Measurements from ENCODE around the gene SSH2.
"Not testable (repeated sequence)": the region's sequence is repeated elsewhere in the genome, so short reads cannot be mapped to it uniquely, and the experiment has no call there.

SSH2 gene

DNA sequence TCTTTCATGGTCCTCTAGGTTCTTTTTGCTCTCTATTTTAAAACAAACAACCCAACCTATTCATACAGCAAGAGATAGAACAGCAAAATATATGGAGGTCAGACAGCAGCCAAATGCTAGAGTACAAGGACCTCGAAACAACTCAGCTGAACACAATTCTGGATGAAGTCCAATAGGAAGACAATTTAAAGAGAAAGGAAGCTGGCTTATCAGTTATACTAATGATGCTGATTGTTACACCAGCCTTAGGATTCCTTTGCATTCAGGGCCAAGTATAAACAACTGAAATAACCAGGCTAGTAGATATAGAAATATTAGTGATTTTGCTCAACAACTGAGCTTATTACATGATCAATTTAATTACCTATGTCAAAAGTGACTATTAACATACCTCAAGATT lies 2.5 kb downstream of the SSH2 start:
- DNase-seq = no peak

DNA sequence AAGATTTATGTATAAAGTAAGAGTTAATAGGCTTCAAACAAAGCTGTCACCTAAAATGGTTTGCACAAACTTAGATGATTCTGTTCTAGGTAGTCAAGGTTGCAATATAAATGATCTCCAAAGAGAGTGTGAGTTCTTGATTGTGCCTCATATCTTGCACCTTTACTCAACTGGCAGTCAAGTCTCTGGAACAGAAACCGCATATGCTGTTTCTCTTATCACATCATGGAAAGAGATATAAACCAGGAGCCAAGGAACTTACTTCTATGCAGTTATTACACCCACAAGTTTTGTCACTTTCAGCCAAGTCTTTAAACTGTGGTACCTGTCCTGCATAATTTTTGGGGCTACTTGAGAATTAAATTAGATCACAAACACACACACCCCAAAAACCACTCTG lies 5.2 kb downstream of the SSH2 start:
- no peak for DNase-seq

DNA sequence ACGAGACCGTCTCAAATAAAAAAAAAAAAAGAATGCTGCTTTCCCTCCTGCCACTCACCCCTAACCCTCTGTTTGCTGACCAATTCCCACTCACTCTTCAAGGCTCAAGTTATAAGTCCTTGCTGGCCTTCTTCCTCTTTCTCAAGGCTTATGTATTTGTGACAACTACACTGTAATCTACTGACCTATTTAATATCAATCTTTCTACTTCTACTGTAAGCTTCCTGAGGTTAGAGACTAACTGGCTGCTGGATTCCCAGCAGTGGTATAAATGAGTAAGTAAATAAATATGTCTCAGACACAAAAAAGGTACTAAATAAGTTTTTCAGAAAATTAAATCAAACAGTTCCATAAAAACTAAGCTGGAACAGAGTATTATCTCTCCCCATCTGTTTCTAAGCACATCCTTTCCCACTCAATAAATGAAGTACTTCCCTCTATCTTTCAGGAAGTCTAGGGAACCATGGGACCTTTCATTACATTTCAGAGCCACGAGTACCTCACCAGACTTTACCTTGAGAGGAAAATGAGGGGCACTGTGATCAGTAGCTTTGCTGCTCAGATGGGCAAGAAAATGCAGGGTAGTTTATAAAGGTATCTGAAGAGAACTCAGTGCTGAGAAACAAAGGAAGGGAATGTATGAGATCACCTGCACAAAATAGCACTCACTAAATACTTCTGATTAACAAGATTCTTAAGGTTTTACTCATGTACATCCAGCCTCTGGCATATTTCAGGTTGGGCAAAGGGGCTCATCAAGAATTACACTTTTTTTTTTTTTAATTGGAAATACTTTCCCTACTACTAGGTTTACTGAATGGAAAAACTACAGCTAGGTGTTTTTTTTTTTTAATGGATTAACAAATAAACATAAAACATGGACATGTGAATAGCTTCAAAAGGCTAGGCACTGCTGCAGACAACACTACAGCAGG lies 10.8 kb downstream of the SSH2 start:
- no peak for DNase-seq

DNA sequence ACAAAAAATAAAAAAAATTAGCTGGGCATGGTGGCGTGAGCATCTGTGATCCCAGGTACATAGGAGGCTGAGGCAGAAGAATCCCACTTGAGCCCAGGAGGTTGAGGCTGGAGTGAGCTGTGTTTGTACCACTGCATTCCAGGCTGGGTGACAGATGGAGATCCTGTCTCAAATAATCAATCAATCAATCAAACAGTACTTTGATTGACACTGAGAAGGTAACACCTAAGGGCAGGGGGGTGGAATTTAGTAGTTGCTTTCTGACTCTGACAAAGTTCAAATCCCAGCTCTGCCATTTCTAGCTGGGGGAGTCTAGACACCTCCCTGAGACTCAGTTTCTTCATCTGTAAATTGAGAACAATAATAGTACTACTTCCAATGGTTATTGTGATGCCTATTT lies 12.0 kb downstream of the SSH2 start:
- no peak for DNase-seq

DNA sequence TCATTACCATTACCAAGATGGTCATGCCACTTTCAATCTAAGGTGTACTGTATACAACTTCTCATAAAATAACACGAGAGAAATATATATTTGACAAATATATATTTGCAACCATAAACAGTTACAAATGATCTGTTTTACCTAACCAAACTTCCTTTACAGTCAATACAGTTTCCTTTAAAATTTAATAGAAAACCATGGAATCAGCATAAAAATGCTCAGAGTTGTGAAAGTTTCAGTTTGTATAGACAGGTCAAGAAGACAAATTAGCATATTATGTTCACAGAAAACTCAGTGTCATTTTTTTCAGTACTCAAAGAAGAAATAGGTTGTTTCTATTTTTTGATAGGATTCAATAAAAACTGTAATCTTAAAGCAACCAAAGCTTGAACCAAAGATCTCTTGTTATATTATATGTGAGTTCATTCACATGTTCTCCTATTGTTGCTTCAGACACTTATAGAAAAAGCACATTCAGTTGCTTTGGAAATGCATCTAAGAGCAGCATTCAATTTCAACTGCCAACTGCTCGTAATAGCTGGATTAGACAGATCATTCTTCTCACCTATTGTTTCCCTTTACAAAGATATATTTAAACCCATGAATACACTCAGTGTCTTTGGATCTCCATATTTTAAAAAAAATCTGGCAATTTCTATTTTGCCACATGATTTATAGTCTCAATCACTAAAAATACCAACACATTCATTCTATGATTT lies 15.1 kb downstream of the SSH2 start:
- no peak for DNase-seq

DNA sequence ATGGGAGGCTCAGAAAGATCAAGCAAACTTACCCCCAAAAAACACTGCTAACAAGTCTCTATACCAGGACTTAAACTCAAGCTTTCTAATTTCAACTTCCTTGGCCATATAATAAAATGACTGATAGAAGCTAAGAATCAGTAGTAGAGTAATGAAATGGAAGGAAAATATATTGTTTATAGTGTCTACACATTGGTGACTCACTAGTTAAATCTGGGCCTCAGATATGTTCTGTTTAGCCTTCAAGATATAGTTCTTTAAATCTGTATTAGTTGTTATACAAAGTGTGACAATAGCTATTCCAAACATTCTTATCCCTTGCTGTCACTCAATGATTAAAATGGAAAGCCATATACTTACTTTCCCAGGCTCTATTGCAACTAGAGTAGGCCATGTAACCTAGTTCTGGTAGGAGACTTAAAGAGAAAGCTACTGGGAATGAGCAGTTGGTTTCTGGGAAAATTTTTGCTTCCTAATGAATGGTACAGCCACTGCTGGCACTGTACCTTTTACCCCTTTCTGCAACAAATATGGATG lies 18.3 kb downstream of the SSH2 start:
- DNase-seq = no peak

DNA sequence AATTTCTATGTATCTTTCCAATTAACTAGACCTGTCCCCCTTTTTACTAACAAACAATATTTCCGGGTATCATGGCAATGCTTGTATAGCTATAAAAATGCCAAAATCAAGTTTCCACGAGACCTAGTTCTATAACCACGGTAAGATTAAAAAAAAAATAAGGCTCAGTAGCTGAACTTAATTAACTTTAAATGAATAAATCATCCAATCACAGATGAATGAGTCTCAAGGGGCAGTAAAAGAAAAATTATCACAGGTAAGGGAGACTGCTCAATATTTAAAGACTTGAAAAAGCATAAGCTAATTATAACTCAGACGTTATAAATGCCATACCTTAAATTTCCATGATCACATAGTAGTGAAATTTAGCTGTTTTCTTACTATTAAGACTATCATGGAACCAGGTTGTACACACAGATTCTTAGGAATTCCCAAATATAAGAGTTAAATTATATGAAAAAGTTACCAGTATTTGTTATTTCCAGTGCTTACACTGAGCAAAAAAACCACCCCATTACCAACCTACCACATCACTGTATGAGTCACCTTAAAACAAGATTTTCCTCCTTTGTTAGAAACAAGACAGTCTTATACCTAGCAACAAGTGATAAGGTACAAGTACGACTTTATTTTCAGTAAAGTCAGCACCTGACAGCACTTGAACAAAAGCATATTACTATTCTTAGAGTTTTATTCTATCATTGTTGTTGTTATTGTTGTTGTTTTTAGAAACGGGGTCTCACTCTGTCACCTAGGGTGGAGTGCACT lies 20.6 kb downstream of the SSH2 start:
- DNase-seq = no peak

- DNase-seq = no peak
These were observed 23.1 kb downstream of the SSH2 start for GRCh38 chr17:29906969-29907368.

GRCh38 chr17:29905879-29906167 lies 24.2 kb downstream of the SSH2 start:
- DNase-seq = no peak

DNA sequence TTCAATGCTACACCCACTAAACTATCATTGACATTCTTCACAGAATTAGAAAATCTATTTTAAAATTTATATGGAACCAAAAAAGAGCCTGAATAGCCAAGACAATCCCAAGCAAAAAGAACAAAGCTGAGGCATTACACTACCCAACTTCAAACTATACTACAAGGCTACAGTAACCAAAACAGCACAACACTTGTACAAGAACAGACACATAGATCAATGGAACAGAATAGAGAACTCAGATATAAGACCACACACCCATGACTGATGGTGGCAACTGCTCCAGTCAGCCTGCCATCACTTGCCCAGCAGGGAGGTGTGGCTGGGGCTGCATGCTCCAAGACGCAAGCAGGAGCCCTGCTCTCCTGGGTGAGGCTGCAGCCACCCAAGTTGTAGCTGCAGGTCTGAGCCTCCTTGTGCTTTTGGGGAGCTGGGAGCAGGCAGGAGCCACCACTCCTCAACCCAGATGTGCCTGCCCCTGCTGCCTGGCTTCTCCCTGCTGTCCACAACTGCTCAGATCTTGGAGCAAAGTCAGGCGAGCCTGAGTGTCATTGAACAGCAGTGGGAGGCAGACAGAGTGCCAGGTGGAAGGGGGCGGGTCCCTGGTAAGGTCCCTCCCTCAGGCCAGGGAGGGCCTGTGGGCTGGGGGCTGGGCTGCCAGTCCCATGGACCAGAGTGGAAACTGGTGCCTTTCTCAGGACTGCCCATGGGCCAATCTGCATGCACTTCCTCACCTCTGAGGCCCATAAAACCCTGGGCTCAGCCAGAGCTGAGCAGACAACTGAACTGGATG lies 24.7 kb downstream of the SSH2 start:
- no peak for DNase-seq

DNA sequence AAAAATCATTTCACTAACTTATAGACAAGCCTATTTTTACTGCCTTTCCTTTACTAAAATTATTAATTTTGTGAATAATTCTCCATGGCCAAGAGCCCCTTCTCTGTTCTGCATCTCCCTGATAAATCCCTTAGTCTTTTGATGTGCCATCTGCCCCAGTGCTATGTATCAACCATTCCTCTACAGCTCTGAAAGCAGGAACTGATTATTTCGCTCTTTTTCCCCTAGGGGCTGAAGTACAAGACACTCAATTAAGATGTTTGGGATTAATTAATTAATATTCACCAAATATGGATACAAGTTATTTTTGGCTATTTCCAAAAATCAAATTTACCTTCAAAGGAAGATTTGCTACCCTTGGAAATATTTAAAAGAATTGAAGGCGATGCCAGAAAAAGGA lies 26.6 kb downstream of the SSH2 start:
- DNase-seq = no peak

DNA sequence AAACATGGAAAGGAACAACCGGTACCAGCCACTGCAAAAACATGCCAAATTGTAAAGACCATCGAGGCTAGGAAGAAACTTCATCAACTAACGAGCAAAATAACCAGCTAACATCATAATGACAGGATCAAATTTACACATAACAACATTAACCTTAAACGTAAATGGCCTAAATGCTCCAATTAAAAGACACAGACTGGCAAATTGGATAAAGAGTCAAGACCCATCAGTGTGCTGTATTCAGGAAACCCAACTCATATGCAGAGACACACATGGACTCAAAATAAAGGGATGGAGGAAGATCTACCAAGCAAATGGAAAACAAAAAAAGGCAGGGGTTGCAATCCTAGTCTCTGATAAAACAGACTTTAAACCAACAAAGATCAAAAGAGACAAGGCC lies 32.9 kb downstream of the SSH2 start:
- DNase-seq = not testable (repeated sequence)

DNA sequence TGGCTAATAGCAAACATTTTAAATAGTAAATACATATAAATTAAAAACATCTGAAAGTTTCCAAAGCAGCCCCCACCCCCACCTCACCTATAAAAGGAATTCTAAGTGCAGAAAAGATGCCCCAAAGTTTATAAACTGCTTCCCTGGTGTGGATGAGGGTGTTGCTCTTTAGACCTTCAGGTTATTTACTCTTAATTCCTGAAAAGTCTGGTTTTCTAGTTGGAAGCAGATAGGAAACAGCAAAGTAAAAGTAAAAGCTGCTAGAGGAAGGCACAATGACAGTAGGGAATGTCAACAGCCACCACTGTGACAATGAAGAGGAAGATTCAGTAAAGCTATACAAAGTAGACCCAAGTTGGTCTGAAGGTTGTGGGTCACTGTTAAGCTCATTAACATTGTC lies 37.8 kb downstream of the SSH2 start:
- DNase-seq = no peak

GRCh38 chr17:29891131-29891530 lies 38.9 kb downstream of the SSH2 start:
- no peak for DNase-seq

GRCh38 chr17:29885031-29885640 lies 44.9 kb downstream of the SSH2 start:
- no peak for DNase-seq

DNA sequence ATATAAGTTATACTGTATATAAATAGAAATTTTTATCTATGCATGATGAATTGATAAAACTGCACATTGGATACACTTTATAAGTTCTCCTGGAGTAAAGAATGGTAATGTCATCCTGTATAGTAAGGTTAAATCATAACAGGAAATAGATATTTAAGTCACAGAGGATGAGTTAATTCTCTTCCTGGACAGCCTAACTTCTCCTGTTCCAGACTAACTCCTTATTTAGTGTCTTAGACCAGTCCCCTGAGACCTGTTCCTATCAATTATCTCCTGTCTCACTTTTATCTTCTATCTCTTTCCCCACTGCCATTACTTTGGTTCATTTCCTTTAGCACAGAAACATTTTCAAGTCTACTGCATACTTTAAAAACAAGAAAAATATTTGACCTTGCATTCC lies 46.5 kb downstream of the SSH2 start:
- no peak for DNase-seq

DNA sequence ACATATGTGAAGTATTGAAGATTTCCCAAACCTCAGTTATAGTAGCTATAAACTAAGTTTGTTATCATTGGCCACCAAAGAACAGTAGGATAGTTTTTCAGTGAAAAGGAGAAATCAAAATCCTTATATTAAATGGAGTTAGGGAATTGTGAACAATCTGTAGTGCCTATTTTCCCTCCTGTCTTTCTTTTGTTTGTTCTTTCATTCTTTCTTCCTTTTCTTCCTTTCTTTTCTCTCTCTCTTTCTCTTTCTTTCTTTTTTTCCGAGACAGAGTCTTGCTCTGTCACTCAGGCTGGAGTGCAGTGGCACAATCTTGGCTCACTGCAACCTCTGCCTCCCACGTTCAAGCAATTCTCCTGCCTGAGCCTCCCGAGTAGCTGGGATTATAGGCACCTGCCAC lies 48.8 kb downstream of the SSH2 start:
- no peak for DNase-seq

DNA sequence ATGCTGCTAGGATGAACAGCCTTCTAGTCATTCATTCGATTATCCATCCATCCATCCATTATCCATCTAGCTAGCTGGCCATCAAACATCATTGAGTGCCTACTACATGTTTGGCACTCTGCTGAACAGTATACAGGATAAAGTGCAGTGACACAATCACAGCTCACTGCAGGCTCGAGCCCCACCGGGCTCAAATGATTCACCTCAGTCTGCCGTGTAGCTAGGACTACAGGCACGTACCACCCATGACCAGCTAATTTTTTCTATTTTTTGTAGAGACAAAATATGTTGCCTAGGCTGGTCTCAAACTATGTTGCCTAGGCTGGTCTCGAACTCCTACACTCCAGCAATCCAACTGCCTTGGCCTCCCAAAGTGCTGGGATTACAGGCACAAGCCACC lies 50.0 kb downstream of the SSH2 start:
- no peak for DNase-seq

GRCh38 chr17:29874931-29875596 lies 55.0 kb downstream of the SSH2 start:
- DNase-seq = no peak

DNA sequence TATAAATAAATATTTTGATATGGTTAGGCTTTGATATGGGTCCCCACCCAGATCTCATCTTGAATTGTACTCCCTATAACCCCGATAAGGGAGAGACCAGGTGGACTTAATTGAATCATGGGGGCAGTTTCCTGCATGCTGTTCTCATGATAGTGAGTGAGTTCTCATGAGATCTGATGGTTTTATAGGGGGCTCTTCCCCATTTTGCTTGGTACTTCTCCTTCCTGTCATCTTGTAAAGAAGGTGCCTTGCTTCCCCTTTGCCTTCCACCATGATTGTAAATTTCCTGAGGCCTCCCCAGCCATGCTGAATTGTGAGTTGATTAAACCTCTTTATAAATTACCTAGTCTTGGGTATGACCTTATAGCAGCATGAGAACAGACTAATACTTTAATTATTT lies 55.7 kb downstream of the SSH2 start:
- DNase-seq = not testable (repeated sequence)

DNA sequence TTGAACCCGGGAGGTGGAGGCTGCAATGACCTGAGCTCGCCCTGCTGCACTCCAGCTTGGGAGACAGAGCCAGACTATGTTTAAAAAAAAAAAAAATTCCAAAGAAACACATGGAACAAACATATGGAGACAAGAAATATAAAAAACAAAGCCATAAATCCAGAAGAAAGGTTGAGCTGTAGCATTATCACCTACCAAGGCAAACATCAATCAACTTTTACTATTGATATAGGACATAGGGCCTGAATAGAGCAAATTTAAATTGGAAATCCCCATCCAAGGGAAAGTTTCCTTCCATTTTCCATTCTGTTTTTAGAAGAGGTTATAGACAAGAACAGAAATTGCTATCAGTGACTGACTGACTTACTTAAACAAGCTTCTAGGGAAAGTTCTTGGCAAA lies 56.6 kb downstream of the SSH2 start:
- no peak for DNase-seq
